ENCODE results near the gene NHERF1.

NHERF1 gene

DNA sequence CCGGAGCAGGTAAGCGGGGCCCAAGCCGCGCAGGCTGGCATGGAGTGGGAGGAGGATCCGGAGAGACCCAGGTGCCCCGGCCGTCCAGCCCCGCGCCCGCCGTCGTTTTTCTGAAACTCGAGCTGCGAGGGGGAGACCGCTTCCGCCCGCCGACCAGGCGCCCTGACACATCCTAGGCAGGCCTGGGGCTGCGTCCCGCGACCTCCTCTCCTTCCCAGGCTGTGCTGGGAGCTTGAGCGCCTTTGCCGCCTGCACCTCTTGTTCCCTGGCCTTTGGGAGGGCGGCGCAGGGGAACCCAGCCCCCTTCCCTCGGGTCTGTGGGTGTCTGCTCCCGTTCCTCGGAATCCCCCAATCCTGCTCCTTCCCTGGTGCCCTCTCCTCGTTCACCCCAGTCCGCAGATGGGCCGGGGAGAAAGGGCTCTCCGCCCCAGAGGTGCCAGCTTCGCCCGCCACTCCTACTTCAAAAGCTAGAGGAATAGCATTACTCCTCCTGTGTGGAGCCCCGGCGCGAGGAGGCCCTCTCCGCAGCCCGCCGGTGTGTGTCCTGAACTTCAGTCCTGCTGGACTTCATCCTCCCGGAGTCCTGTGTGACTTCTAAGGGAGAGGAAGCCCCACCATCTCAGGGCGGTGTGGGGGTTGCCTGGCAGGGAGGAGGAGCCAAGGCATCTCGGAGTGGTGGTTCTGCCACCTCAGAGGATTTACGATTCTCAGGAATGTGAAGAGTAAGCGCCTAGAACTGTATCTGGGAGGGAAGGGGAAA lies 1.0 kb downstream of the NHERF1 start:
- no peak for DNase-seq (ENCODE audit: low read depth)

DNA sequence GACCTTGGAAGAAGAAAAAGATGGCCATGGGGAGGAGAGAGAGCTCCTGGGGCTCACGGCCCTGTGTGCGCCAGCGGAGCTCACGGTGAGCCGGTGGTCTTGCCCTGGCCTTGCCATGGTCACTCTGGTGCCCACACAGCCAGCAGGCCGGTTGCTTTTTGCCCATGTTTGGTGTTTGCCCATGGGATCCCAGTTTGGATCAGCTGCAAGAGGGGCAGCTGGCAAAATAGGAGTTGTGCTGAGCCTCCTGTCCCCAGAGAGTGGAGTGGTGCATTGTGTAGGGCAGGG lies 1.6 kb downstream of the NHERF1 start:
- DNase-seq (ENCODE audit: low read depth): no peak

DNA sequence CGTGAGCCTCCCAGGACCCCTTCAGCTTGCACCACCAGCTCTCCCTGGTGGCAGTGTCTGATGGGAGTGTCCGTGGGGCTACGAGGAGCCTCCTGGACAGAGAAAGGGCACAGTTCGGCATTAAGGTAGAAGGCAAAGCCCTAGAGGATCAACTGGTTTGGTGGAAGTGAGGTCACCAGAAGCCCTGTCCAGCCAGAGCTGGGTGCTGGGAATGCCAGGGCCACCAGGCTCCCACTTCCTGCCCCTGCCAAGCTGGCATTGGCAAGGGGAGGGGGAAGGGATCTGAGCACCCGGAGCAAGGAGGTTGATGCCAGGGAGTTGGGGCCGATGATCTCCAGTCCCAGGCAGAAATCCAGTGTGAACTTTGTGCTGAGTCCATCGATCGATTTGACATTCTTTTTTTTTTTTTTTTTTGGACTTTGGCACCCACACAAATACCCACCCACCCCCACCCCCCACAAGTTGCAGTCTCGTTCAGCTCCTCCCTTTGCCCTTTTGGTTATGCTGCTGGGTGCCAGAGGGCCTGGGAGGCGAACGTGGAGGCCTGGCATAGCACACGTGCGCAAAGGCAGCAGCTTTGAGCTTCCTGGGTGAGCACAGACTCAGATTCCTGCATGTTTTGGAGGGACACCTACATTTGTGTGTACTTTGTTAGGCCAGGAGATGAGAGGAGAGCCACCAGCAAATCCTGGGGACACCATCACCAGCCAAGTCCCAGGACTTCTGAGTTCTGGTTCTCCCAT lies 2.1 kb downstream of the NHERF1 start:
- DNase-seq (ENCODE audit: low read depth): no peak

DNA sequence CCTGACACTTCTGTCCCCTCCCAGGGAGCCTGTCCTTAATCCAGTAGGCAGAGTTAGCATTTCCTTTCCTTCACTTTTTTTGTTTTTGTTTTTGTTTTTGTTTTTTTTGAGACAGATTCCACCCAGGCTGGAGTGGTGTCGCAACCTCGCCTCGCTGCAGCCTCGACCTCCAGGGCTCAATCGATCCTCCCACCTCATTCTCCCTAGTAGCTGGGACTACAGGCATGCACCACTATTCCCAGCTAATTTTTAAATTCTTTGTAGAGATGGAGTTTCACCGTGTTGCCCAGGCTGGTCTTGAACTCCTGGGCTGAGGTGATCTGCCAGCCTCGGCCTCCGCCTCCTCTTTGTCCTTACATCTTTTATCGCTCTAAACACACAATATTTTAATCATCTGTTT lies 4.0 kb downstream of the NHERF1 start:
- DNase-seq (ENCODE audit: low read depth): no peak

DNA sequence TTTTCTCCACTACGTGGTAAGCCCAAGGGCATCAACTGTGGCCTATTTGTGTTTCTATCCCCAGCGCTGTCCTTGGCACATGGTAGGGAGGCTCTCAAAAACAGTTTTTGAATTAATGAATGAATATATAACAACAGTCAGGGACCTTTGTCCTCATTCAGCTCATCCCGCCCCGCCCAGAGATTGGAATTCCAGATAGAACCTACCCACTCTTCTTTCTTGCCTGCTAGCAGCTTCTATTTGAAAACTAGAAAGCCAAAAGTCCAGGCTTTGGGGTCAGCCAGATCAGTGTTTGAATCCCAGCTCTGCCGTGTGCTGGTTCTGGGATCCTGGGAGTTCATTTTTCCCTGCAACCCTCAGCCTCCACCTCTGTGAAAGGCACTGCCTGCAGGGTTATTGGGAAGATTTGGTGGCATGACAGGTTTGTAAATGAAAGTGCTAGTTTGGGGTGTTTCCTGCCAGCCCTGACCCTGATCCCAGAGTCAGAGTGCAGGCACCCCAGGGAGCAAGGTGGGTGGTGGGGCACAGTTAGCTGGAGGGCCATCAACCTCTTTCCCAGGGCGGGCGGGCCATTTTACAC lies 4.5 kb downstream of the NHERF1 start:
- no peak for DNase-seq (ENCODE audit: low read depth)

DNA sequence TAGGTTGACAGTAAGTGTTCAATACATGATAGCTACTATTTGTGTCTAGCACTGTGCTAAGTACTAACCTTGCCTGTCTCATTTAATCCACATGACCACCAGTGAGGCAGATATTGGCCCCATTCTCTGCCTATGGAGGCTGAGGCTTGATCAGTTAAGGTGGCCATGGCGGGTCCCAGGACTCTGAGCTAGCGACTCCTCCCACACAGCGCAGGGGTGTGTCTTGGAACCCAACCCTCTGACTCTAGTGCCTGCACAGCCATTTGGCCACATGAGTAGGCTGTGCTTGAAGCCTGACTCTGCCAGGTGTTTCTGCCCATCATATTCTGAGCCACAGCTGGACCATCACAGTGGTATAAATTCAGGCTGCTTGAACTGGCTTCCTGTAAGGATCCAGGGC lies 6.4 kb downstream of the NHERF1 start:
- DNase-seq (ENCODE audit: low read depth): no peak

DNA sequence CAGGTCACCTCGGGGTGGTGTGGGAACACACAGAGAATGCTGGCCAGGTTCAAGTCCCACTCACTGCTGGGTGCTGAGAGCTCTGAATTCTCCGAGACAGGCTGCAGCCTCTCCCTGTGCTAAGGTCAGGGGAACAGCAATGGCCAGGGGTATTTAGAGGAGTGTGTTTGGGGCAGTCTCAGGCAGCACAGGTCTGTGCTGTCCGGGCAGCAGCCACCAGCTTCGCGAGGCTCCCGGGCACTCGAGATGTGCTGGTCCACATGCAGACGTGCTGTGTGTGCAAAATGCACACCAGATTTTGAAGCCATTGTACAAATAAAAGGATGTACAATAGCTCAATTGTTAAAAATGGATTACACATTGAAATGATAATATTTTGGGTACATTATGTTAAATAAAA lies 7.1 kb downstream of the NHERF1 start:
- DNase-seq (ENCODE audit: low read depth): no peak

DNA sequence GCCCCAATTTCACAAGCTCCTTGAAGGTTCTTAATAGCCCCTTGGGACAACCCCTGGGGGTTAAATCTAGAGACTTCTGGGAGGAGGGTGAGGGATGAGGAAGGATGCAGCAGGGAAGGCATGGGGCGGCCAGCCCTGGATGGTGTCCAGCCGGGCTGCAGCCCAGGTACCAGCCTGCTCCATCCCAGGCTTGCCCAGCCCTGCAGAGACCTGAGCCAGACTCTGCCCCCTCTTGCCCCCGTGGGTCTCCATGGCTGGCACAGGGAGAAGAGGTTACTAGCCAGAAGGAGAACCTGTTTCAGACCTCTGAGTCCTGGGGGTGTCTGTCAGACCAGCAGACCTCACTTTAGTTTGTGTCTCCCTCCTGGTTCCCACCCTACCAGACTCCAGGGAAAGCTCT lies 8.5 kb downstream of the NHERF1 start:
- no peak for DNase-seq (ENCODE audit: low read depth)

DNA sequence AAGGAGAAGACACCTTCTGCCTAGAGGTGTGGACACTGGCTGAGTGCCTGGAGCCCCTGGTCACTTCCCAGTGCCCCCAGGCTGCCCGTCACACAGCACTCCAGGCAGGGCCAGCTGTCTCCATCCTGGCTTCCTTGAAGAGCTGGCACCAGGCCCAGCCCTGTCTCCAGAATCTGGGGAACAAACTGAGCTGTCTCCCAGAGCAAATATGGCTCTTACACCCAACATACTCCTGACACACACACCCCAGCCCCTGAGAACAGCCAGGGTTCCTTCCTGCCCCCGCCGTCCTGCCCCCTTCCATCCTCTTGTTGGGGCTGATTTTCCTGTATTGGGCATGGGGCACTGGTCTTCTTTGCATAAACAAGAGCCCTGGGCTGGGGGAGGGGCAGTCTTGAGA lies 9.1 kb downstream of the NHERF1 start:
- DNase-seq (ENCODE audit: low read depth): no peak

DNA sequence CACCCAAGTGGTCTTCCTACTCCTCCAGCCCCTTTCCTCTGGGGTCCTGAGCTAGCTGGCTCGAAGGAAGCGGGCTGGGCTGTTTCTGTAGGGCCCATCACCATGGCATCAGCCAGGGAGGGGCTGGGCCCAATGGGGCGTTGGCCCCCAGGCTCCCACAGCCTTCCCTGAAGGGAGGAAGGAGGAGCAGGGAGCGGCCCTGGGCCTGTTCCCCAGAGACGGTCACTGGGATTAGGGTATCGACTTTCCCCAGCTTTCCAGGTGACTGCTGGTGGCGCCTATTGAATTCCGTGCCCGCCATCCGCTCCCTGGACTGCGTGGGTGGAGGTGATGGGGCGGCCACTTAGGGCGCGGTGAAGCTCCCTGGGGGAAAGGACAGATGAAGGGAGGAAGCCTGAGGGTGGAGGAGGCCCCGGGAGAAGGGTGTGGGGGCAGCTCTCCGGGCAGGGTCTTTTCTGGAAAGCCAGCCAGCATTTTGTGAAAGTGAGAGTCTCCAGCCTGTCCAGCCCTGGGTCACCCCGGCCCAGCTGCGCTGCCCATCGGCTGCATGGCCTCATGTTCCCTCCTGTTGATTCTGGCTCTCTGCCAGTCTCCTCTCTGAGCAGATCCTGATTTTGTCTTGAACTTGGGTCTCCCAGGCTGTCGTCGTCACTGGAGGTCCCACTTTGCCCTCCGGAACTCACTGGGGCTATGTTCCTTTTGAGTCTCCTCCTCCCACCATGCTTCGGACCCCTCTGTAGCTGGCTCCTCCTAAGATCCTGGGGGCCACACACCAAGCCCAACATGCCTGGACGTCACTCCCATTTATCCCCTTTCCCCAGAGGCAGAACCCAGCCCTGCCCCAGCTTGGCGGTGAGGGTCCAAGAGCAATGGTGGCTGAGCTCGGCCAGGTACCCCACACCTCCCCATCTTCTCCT lies 9.8 kb downstream of the NHERF1 start:
- DNase-seq (ENCODE audit: low read depth): no peak

DNA sequence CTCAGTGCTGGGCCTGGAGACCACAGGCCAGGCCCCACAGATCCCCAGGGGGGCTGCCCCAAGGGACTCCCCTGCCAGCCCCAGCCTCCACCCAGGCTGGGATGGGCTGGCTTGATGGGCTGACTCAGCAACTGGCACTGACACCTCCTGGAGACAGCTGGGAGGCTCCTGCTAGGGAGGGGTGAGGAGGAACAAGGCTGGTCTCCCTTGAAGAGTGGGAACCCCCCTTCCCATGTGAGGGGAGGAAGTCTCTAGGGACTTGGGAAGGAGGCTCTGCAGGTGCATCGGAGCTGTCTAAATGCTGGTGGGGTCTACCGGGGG lies 10.4 kb downstream of the NHERF1 start:
- no peak for DNase-seq (ENCODE audit: low read depth)

DNA sequence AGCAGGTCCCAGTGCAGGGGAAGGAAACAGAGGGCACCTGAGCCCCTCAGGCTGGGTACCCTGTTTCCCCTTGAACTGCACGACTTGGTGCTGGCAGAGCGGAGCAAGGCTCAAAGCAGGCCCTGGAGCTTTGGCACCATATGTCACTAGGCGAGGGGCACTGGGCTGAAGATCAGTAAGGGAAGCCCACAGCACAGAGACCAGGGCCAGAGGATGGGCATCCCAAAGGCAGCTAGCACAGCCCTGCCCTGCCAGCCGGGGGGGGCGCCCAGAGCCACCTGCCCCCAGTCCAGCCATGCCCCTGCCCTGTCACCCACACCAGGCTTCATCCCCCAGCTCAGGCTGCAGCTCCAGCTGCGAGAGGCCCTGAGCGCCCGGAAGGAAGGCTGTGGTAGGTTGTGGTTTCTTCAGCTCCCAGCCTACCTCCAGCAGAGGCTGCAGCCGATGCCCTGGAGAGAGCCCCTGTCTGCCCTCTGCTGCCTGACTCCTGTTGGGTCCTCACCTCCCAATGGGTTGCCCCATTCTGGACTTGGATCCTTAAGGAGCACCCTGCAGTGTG lies 10.9 kb downstream of the NHERF1 start:
- DNase-seq (ENCODE audit: low read depth): no peak

DNA sequence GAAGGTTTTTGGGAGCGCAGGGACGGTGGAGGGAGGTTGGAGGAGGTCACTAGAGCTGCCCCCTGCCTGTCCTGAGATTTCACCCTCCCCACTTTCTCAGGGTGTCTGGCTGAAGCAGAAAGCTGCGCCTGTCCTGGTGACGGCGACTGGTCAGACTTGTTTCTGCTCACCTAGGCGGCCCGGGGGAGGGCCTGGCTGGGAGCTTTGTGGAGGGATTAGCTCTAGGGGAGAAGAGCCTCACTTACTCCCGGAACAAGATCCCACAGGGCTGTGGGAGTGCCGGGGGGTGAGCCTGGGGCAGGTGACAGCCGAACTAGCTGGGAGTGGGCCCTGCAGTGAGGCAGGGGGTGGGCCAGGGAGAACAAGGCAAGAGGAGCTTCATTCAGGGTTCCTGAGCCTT lies 11.5 kb downstream of the NHERF1 start:
- DNase-seq (ENCODE audit: low read depth): no peak

DNA sequence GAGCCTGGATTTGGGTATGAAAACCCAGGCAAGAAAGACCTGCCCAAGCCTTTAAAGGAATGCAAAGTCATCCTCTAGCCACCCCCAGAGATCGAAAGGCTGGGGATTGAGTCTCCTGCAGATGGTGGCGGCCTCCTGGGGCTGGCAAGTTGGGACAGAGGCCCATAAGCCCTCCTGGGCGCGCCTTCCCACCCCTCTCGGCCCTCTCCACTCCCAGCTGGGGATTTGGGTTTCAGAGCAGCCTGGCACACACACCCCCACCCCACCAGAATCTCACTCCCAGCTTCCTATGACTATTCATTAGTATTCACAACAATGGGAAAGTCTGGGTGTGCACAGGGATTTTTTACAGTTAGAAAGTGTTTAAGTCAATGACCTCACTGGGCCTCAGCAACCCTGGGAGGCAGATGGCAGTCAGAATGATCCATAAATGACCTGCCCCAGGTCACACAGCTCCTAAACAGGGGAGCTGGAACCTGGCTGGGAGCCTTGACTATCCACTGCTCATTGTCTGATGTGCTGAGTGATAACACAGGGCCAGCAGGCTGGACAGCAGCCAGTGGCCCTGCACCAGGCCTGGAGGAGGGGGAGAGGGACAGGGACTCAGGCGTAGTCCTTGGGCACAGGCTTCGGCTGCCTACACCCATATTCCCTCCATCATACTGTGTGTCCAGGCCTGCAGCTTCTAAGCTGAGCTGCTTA lies 12.1 kb downstream of the NHERF1 start:
- DNase-seq (ENCODE audit: low read depth): no peak

DNA sequence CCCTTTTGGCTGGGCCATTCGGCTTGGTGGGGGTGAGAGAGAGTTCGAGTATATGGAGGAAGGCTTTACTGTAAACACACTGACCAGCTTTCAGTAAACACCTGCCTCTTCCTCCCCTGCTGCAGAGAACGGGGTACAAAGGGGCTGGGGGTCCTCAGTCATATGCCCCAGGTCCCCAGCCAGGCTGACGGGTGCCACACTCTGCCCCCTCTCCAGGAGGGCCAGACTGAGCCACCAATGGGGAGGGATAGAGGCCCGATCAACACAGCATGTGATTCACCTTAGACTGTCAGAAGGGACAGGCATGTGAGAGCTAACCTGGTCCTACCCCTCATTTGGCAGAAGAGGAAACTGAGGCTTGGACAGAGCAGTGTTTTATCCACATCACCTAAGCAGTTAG lies 13.0 kb downstream of the NHERF1 start:
- no peak for DNase-seq (ENCODE audit: low read depth)

DNA sequence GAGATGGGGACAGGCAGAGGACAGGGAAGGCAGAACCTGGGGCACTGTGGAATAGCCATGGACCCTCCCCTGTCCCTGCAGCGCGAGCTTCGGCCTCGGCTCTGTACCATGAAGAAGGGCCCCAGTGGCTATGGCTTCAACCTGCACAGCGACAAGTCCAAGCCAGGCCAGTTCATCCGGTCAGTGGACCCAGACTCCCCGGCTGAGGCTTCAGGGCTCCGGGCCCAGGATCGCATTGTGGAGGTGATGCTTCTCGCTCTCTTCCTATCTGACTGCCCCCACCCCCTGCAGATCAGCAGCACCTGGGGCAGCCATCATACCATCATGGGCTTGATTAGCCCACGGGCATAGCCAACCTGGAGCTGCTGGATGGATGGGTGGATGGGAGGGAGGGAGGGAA lies 13.5 kb downstream of the NHERF1 start:
- DNase-seq (ENCODE audit: low read depth): no peak

DNA sequence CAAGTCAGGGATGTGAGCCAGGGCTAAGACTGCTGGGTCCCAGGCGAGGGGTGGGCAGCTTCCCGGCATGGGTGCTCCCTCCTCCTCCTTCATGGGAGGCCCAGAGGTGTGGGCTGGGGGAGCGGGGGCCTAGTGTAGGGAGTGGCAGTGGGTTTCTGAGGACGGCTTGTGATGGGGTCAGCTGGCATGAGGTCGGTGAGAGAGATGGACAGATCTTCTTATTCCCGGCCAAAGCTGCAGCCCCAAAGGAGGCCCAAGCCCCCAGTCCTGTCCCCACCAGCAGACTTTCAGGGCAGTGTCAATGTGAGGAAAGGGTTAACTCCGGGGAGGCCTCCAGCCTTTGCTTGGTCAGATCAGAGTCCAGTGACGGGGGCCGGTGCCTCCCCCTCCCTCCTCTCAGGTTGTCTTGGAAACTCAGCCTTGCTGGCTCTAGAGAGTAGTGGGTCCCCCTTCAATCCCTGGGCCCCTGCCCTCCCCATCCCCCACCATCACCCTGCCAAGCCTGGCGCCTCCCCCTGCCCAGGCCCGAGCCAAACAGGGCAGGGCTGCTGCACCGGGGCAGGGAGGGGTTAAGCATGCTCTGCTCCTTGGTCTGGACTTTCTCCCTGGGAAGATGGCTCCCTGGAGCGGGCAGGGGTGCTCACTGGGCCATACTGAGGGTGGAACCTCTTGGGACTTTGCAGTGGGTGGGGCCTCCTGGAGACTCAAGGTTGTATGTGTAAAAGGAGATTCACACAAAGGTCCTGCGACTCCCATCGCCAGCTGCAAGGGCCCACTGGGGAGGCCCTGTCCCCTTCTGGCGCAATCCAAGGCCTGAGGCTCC lies 15.3 kb downstream of the NHERF1 start:
- DNase-seq (ENCODE audit: low read depth): no peak

DNA sequence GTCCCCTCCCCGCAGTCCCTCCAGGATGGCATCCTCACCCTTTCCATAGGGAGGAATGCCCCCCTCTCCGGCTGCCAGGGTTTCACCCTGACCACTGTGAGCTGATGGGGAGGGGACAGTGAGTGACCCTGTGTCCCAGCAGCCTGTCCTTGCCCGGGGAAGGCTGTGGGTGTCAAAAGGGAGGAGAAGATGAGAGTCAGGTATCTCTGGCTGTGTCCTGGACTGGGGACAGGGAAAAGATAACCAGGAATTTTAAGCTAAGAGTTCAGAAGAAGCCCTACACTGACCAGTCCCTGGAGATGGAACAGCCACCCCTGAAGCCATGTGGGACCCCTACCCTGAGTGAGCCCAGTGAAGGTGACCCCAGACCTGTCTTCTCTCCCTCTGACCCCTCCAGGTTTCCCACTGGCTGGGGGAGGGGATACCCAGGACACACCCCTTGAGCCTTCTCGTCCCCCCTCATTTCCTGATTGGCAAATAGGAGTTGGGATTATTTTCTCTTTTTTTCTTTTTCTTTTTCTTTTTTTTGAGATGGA lies 16.4 kb downstream of the NHERF1 start:
- DNase-seq (ENCODE audit: low read depth): no peak

DNA sequence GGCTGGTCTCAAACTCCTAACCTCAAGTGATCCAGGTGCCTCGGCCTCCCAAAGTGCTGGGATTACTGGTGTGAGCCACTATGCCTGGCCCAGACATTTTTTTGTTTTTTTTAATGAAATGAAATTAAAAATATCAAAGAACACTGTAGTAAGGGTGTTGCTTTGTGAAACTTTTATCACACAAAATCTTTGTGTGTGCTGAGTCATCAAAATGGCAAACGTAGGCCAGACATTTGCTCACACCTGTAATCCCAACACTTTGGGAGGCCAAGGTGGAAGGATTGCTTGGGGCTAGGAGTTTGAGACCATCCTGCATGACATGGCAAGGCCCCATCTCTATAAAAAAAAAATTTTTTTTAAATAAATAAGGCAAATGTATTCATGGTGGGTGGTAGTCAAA lies 18.0 kb downstream of the NHERF1 start:
- DNase-seq (ENCODE audit: low read depth): no peak

DNA sequence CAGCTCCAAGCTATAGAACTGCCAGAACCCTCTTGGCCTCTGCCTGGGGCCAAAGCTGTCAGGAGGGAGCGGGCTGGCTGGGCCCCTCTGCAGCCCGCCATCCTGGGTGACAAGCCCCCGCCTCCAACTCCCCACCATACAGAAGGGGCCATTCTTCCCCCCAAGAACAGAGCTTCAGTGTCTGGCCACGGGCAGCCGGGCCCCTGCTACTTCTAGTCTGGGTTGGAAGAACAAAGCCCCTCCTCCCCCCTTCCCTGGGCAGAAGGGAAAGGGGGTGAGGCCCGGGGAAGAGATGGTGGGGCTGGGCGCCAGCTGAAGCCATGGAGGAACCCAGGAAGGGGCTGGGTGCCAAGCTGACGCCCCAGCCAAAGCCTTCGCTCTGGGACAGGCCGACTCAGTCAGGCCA lies 18.7 kb downstream of the NHERF1 start:
- DNase-seq (ENCODE audit: low read depth): no peak
